IMR-90 (cell line): ENCODE measurements around the gene BPIFB2. TPM values are rescaled to one million over a fixed set of nuclear protein-coding genes. Genes with fewer than 3 reads are reported as not detected.

ENCODE experiments used
- ATAC-seq: fragments of 200-7000 bp; cut with Tn5 transposase; 2 replicates; pipeline ENCODE4 v1.9.1; 2020; ENCODE audit warnings: low read depth, mild to moderate bottlenecking, moderate library complexity
- BruUV-seq: library from RNA; stranded (reverse); fragments of 400-500 nt; replicated peaks from 2 replicates; lab custom pipeline; 2021; lab: Mats Ljungman, UMichigan
- CTCF ChIA-PET: fragments of 300-600 bp; formaldehyde crosslinking; extraction: SDS; loops from one replicate; lab custom pipeline; 2021; ENCODE audit warnings: antibody characterized with exemption; lab: Yijun Ruan, JAX
- POLR2A ChIA-PET: fragments of 300-600 bp; sonication (Branson Sonifier 250); formaldehyde crosslinking; loops from one replicate; lab custom pipeline; 2022; ENCODE audit warnings: antibody characterized with exemption; ENCODE audit not compliant: unreplicated experiment; lab: Charles Lee
- DNase-seq: peaks from one replicate; pipeline ENCODE4 v3.0.0; 2013
- H2AFZ ChIP-seq: replicated peaks from 2 replicates; pipeline ENCODE3; 2013; ENCODE audit warnings: low read length, mild to moderate bottlenecking; ENCODE audit not compliant: poor library complexity
- H2AK5ac ChIP-seq: 2 replicates; pipeline ENCODE4 v1.6.1; 2013; ENCODE audit warnings: low read depth, low read length, inconsistent platforms
- H2AK9ac ChIP-seq: replicated peaks from 2 replicates; pipeline ENCODE3; 2013; ENCODE audit warnings: mild to moderate bottlenecking, low read depth, low read length, moderate library complexity; ENCODE audit not compliant: poor library complexity
- H2BK120ac ChIP-seq: 2 replicates; pipeline ENCODE4 v1.6.1; 2013; ENCODE audit warnings: low read depth, low read length, inconsistent platforms
- H2BK15ac ChIP-seq: 3 replicates; pipeline ENCODE4 v1.6.1; 2013; ENCODE audit warnings: low read depth, low read length, inconsistent platforms
- H2BK20ac ChIP-seq: 2 replicates; pipeline ENCODE4 v1.6.1; 2013; ENCODE audit warnings: low read depth, mild to moderate bottlenecking, inconsistent platforms, low read length, moderate library complexity
- H2BK5ac ChIP-seq: 2 replicates; pipeline ENCODE4 v1.6.1; 2013; ENCODE audit warnings: mild to moderate bottlenecking, low read depth, low read length, inconsistent platforms; ENCODE audit not compliant: poor library complexity, severe bottlenecking
- H3K14ac ChIP-seq: replicated peaks from 2 replicates; pipeline ENCODE4 v1.6.1; 2013; ENCODE audit warnings: low read depth, low read length, inconsistent platforms
- H3K18ac ChIP-seq: 2 replicates; pipeline ENCODE4 v1.6.1; 2013; ENCODE audit warnings: low read depth, low read length, control low read depth
- H3K23ac ChIP-seq: 2 replicates; pipeline ENCODE4 v1.6.1; 2013; ENCODE audit warnings: low read depth, low read length, inconsistent platforms
- H3K27ac ChIP-seq: 2 replicates; pipeline ENCODE4 v1.5.1; 2013; ENCODE audit warnings: mild to moderate bottlenecking, control low read depth, low read length; ENCODE audit not compliant: insufficient read depth
- H3K27me3 ChIP-seq: 2 replicates; pipeline ENCODE4 v1.6.1; 2013; ENCODE audit warnings: low read length; ENCODE audit not compliant: control insufficient read depth, insufficient read depth
- H3K36me3 ChIP-seq: 2 replicates; pipeline ENCODE4 v1.6.1; 2013; ENCODE audit warnings: low read length, mixed read lengths; ENCODE audit not compliant: control insufficient read depth, insufficient read depth
- H3K4ac ChIP-seq: 2 replicates; pipeline ENCODE4 v1.6.1; 2013; ENCODE audit warnings: low read depth, low read length, inconsistent platforms
- H3K4me1 ChIP-seq: 2 replicates; pipeline ENCODE4 v1.6.1; 2013; ENCODE audit warnings: low read length, mixed read lengths; ENCODE audit not compliant: control insufficient read depth, insufficient read depth
- H3K4me2 ChIP-seq: 2 replicates; pipeline ENCODE4 v1.6.1; 2013; ENCODE audit warnings: low read depth, mild to moderate bottlenecking, control low read depth, low read length, moderate library complexity
- H3K4me3 ChIP-seq: 2 replicates; pipeline ENCODE4 v1.5.1; 2013; ENCODE audit warnings: low read depth, mild to moderate bottlenecking, control low read depth, low read length, moderate library complexity; ENCODE audit not compliant: insufficient read depth
- H3K56ac ChIP-seq: 2 replicates; pipeline ENCODE4 v1.6.1; 2013; ENCODE audit warnings: low read length, inconsistent platforms; ENCODE audit not compliant: insufficient read depth; ENCODE audit errors: extremely low read depth
- H3K79me1 ChIP-seq, 2 experiments: 2 replicates each; pipeline ENCODE4 v1.6.1; 2013; ENCODE audit warnings: low read length in 2 of 2, inconsistent platforms in 1 of 2, low read depth in 1 of 2
- H3K9ac ChIP-seq: 2 replicates; pipeline ENCODE4 v1.6.1; 2013; ENCODE audit warnings: low read depth, low read length, control low read depth
- H3K9me1 ChIP-seq: 2 replicates; pipeline ENCODE4 v1.6.1; 2013; ENCODE audit warnings: low read length, inconsistent platforms; ENCODE audit not compliant: insufficient read depth
- H3K9me3 ChIP-seq: 2 replicates; pipeline ENCODE4 v1.6.1; 2013; ENCODE audit warnings: low read length; ENCODE audit not compliant: control insufficient read depth, insufficient read depth
- H4K20me1 ChIP-seq: 2 replicates; pipeline ENCODE4 v1.6.1; 2013; ENCODE audit warnings: low read length, inconsistent platforms; ENCODE audit not compliant: insufficient read depth
- H4K5ac ChIP-seq: 2 replicates; pipeline ENCODE4 v1.6.1; 2013; ENCODE audit warnings: mild to moderate bottlenecking, low read depth, low read length, control low read depth
- H4K8ac ChIP-seq, 2 experiments: 2 replicates each; pipeline ENCODE4 v1.6.1; 2013; ENCODE audit warnings: low read depth in 2 of 2, low read length in 2 of 2, control low read depth in 1 of 2, inconsistent platforms in 1 of 2
- H4K91ac ChIP-seq: 2 replicates; pipeline ENCODE4 v1.6.1; 2013; ENCODE audit warnings: low read depth, low read length, inconsistent platforms; ENCODE audit not compliant: insufficient read depth
- MAZ ChIP-seq: IDR thresholded peaks from 2 replicates; pipeline ENCODE4 v1.6.1; 2012; ENCODE audit warnings: low read depth, mild to moderate bottlenecking, low read length, improper control_type of control experiment, moderate library complexity, borderline replicate concordance
- WGBS, 2 experiments: methylation state at CpG; one replicate each; pipeline versions ENCODE4 v1.1.5 to v1.1.7; 2013; ENCODE audit warnings: missing lambda C conversion rate in 2 of 2; ENCODE audit not compliant: insufficient read length in 1 of 2; ENCODE audit errors: extremely low coverage in 2 of 2; 5-methylcytosine and 5-hydroxymethylcytosine counted together
- dilution Hi-C: fragments of 300-500 bp; cut with HindIII; formaldehyde crosslinking; loops from one replicate; pipeline ENCODE4 v1.14.3; 2018; ENCODE audit warnings: low sequenced_read_pairs; ENCODE audit not compliant: unreplicated experiment
- in situ Hi-C: fragments of 300-500 bp; cut with MboI; formaldehyde crosslinking; loops from 3 replicates; pipeline ENCODE4 v1.14.3; 2019; ENCODE audit warnings: low sequenced_read_pairs, inconsistent platforms, mixed read lengths
- intact Hi-C: fragments of 100-400 bp; cut with micrococcal nuclease; formaldehyde crosslinking; loops from 2 replicates; pipeline ENCODE4 v1.10.0; 2022
- polyA plus RNA-seq, 3 experiments: library from polyadenylated mRNA; depleted of rRNA; stranded (reverse); fragments of >200 nt; gene quantifications; 2 replicates each; pipeline ENCODE4 v1.2.3, GENCODE V29; 2012; ENCODE audit warnings: low replicate concordance in 1 of 3
- total RNA-seq: library from RNA; depleted of rRNA; stranded (reverse); fragments of >200 nt; gene quantifications from 2 replicates; pipeline ENCODE4 v1.2.3, GENCODE V29; 2012
- TF ChIP-seq, protein P1 (sequence below): fragments of 150-350 bp; IDR thresholded peaks from 2 replicates; pipeline ENCODE4 v1.6.1; 2017; ENCODE audit warnings: mild to moderate bottlenecking, antibody characterized with exemption, low read length, low read depth

BPIFB2 gene
- total and polyA plus RNA-seq, 2 of the 4 experiments (the other 2 are of a cell fraction): not detected

DNA sequence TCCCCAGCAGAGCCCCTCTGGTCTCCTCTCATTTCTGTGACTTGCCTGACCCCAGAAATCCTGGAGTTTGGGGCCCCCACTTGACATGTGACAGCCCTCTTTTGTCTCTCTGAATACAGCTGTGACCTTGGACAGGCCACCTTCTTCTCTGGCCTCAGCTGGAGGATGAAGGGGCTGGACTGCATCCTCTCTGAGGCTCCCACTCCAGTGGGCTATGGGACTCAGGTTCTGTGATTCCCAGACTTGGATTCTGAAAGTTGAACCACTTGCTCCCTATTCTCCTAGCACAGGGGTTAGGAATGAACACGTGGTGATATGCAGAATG is 55.3 kb downstream of the BPIFB2 start:
- Histone ChIP-seq H3K9me3 (no peaks in the 10 kb centered on the region), H3K36me3 (no peaks in the 10 kb centered on the region), H3K27ac (no peak overlapping the region), H2AFZ (no peak overlapping the region), H2BK120ac (no peak overlapping the region), H2AK9ac (peak overlapping the region; percentile 19), H3K9ac (no peak overlapping the region), H3K4me1 (no peaks in the 10 kb centered on the region), H2AK5ac (no peak overlapping the region), H4K8ac (no peak overlapping the region), H3K56ac (no peak overlapping the region), H3K4me3 (no peak overlapping the region), H3K27me3 (peaks cover 8% of the 10 kb centered on the region), H2BK15ac (no peak overlapping the region), H2BK20ac (no peak overlapping the region), H4K91ac (no peak overlapping the region), H4K20me1 (no peaks in the 10 kb centered on the region), H3K4me2 (no peak overlapping the region), H4K5ac (no peak overlapping the region), H2BK5ac (no peak overlapping the region), H3K9me1 (no peaks in the 10 kb centered on the region), H3K18ac (no peak overlapping the region), H3K4ac (no peak overlapping the region), H3K79me1 (no peaks in the 10 kb centered on the region), H3K23ac (no peak overlapping the region), H3K14ac (no peak overlapping the region)
- no TSS peak for BruUV-seq
- intact Hi-C loops: no loop called here
- in situ Hi-C loops: no loop called here
- CTCF ChIA-PET: no interaction called here
- no peak for DNase-seq
- dilution Hi-C loops: no loop called here
- POLR2A ChIA-PET: no interaction called here
- WGBS, 2 experiments: no CpG with 5 or more reads among the region's 1 CpG
- TF ChIP-seq, protein P1, sequence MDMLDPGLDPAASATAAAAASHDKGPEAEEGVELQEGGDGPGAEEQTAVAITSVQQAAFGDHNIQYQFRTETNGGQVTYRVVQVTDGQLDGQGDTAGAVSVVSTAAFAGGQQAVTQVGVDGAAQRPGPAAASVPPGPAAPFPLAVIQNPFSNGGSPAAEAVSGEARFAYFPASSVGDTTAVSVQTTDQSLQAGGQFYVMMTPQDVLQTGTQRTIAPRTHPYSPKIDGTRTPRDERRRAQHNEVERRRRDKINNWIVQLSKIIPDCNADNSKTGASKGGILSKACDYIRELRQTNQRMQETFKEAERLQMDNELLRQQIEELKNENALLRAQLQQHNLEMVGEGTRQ: no peak
- TF ChIP-seq MAZ: no peak
- ATAC-seq: no peak
